B cell (primary cell): ENCODE measurements around the gene MELK. TPM values are rescaled to one million over a fixed set of nuclear protein-coding genes. Genes with fewer than 3 reads are reported as not detected.

Experiments used
- ATAC-seq: fragments of 200-7000 bp; cut with Tn5 transposase; one replicate; pipeline ENCODE4 v1.10.0; 2021; ENCODE audit warnings: low read depth, mild to moderate bottlenecking, moderate number of reproducible peaks, moderate library complexity
- CTCF ChIA-PET: fragments of 350-600 bp; sonication (Branson Sonifier 250); formaldehyde crosslinking; loops from one replicate; lab custom pipeline; 2021; ENCODE audit warnings: antibody characterized with exemption, inconsistent platforms; lab: Charles Lee
- POLR2A ChIA-PET: fragments of 350-600 bp; sonication (Branson Sonifier 250); formaldehyde crosslinking; loops from one replicate; lab custom pipeline; 2021; ENCODE audit warnings: antibody characterized with exemption; lab: Charles Lee
- DNase-seq: peaks from one replicate; pipeline ENCODE4 v3.0.0; 2013
- H2AFZ ChIP-seq: 2 replicates; pipeline ENCODE4 v1.6.1; 2012; ENCODE audit warnings: mild to moderate bottlenecking, low read depth, low read length; ENCODE audit not compliant: insufficient read depth, poor library complexity, severe bottlenecking
- H3K27ac ChIP-seq, 2 donors: 1 replicate in 1 of 2; 2 replicates in 1 of 2; pipeline ENCODE4 v1.5.1; 2012 to 2013; ENCODE audit warnings: low read length in 2 of 2, mild to moderate bottlenecking in 2 of 2, moderate library complexity in 1 of 2
- H3K27me3 ChIP-seq, 4 experiments: fragments of 200-600 bp in 1 of 4; sonication (generic) in 1 of 4; replicated peaks in 1 of 4; 1 replicate in 2 of 4; 2 replicates in 2 of 4; pipeline versions ENCODE4 v1.6.1 to v1.7.0; 2013 to 2016; ENCODE audit warnings: low read length in 3 of 4, mild to moderate bottlenecking in 2 of 4, mixed read lengths in 1 of 4, moderate library complexity in 1 of 4; ENCODE audit not compliant: insufficient read depth in 4 of 4, control insufficient read depth in 3 of 4; ENCODE audit errors: control extremely low read depth in 1 of 4
- H3K36me3 ChIP-seq, 2 experiments: replicated peaks in 1 of 2; 1 replicate in 1 of 2; 2 replicates in 1 of 2; pipeline versions ENCODE4 v1.6.1 to v1.7.1; 2013; ENCODE audit warnings: low read length in 1 of 2; ENCODE audit not compliant: insufficient read depth in 2 of 2, control insufficient read depth in 1 of 2; ENCODE audit errors: control extremely low read depth in 1 of 2, extremely low read depth in 1 of 2
- H3K4me1 ChIP-seq, 2 donors: fragments of 200-600 bp in 1 of 2; sonication (generic) in 1 of 2; 1 replicate in 1 of 2; 2 replicates in 1 of 2; pipeline versions ENCODE4 v1.5.1 to v1.6.1; 2013 to 2017; ENCODE audit warnings: low read length in 2 of 2; ENCODE audit not compliant: control insufficient read depth in 2 of 2, insufficient read depth in 2 of 2
- H3K4me2 ChIP-seq: replicated peaks from 2 replicates; pipeline ENCODE3; 2012; ENCODE audit warnings: mild to moderate bottlenecking, low read depth, low read length; ENCODE audit not compliant: poor library complexity, severe bottlenecking
- H3K4me3 ChIP-seq, 5 experiments: fragments of 200-600 bp in 1 of 5; sonication (generic) in 1 of 5; 1 replicate in 3 of 5; 2 replicates in 2 of 5; pipeline versions ENCODE4 v1.5.1 to v1.7.0; 2011 to 2016; ENCODE audit warnings: low read length in 4 of 5, mild to moderate bottlenecking in 4 of 5, low read depth in 2 of 5, control low read depth in 1 of 5, moderate library complexity in 1 of 5; ENCODE audit not compliant: insufficient read depth in 1 of 5; ENCODE audit errors: control extremely low read depth in 1 of 5, extremely low read depth in 1 of 5
- H3K79me2 ChIP-seq: fragments of 200-600 bp; sonication (generic); one replicate; pipeline ENCODE4 v1.6.0; 2016; ENCODE audit warnings: low read length; ENCODE audit not compliant: control insufficient read depth, insufficient read depth
- H3K9ac ChIP-seq: fragments of 200-600 bp; sonication (generic); 2 replicates; pipeline ENCODE4 v1.6.1; 2017; ENCODE audit warnings: mild to moderate bottlenecking, low read length, moderate library complexity
- H3K9me3 ChIP-seq, 3 donors: one replicate each; pipeline versions ENCODE4 v1.6.1 to v1.7.1; 2013; ENCODE audit warnings: low read length in 2 of 3; ENCODE audit not compliant: control insufficient read depth in 2 of 3, insufficient read depth in 1 of 3; ENCODE audit errors: control extremely low read depth in 1 of 3
- H4K20me1 ChIP-seq: 2 replicates; pipeline ENCODE4 v1.6.0; 2012; ENCODE audit warnings: mild to moderate bottlenecking, low read length; ENCODE audit not compliant: insufficient read depth, control insufficient read depth, poor library complexity, severe bottlenecking
- H3K27ac Mint-ChIP-seq: one replicate; pipeline ENCODE4 v1.8.0; 2021; ENCODE audit warnings: mixed read lengths
- H3K27me3 Mint-ChIP-seq: one replicate; pipeline ENCODE4 v1.8.0; 2021; ENCODE audit warnings: mixed read lengths
- H3K4me1 Mint-ChIP-seq: one replicate; pipeline ENCODE4 v1.8.0; 2021; ENCODE audit warnings: mixed read lengths
- H3K4me3 Mint-ChIP-seq: one replicate; pipeline ENCODE4 v1.8.0; 2021; ENCODE audit warnings: mixed read lengths
- H3K9me3 Mint-ChIP-seq: one replicate; pipeline ENCODE4 v1.8.0; 2022; ENCODE audit warnings: mixed read lengths; ENCODE audit not compliant: insufficient read depth
- CTCF ChIP-seq: fragments of 200-600 bp; IDR thresholded peaks from one replicate; pipeline ENCODE4 v1.8.0; 2022; ENCODE audit warnings: antibody characterized with exemption, mild to moderate bottlenecking
- EZH2 ChIP-seq: IDR thresholded peaks from 2 replicates; pipeline ENCODE4 v1.6.1; 2012; ENCODE audit warnings: borderline replicate concordance, low read depth, mild to moderate bottlenecking, moderate library complexity, low read length; ENCODE audit not compliant: insufficient read depth, poor library complexity, severe bottlenecking
- WGBS: methylation state at CpG from one replicate; pipeline ENCODE4 v1.1.5; 2013; ENCODE audit warnings: missing lambda C conversion rate; ENCODE audit not compliant: insufficient coverage; 5-methylcytosine and 5-hydroxymethylcytosine counted together
- intact Hi-C: fragments of 100-400 bp; cut with micrococcal nuclease; formaldehyde crosslinking; loops from one replicate; pipeline ENCODE4 v1.10.0; 2022
- polyA plus RNA-seq: library from polyadenylated mRNA; depleted of rRNA; stranded (reverse); fragments of >200 nt; gene quantifications from 2 replicates; pipeline ENCODE4 v1.2.3, GENCODE V29; 2012
- total RNA-seq, 2 donors: library from RNA; stranded (reverse); fragments of 120-200 nt in 1 of 2; gene quantifications; 1 replicate in 1 of 2; 2 replicates in 1 of 2; pipeline versions ENCODE4 v1.2.3 to v1.2.4, GENCODE V29; 2013 to 2022

MELK gene
- total and polyA plus RNA-seq, 2 donors (not counting 1 experiment from before 2014, with no cell fraction given), result 0.17 to 0.18 TPM

- CTCF ChIA-PET, result no interaction called here
- no peak for ATAC-seq
- intact Hi-C loops, result no loop called here
- Histone ChIP-seq H3K79me2 (no peaks in the 10 kb centered on the region), H3K4me1 (no peaks in the 10 kb centered on the region), H4K20me1 (no peaks in the 10 kb centered on the region), H3K27me3 (no peaks in the 10 kb centered on the region), H3K4me2 (peak overlapping the region; percentile 38), H3K27ac (no peak overlapping the region), H3K36me3 (no peaks in the 10 kb centered on the region), H3K9me3 (no peaks in the 10 kb centered on the region), H2AFZ (peak overlapping the region; percentile 56), H3K9ac (peak overlapping the region; percentile 37), H3K4me3 (no peak overlapping the region)
- TF ChIP-seq CTCF (no peak), EZH2 (no peak)
- 89% methylated on average over 1 of the region's 3 CpGs for WGBS
- peaks cover 5% of the 10 kb centered on the region for H3K4me1 Mint-ChIP-seq
- no peak for DNase-seq
- no peaks in the 10 kb centered on the region for H3K9me3 Mint-ChIP-seq
- H3K4me3 Mint-ChIP-seq, result peak overlapping the region; percentile 48
- no peak overlapping the region for H3K27ac Mint-ChIP-seq
- POLR2A ChIA-PET, result no interaction called here
- H3K27me3 Mint-ChIP-seq, result no peaks in the 10 kb centered on the region
These were observed 30.3 kb downstream of the MELK start for GRCh38 chr9:36603006-36603405.

- no peaks in the 10 kb centered on the region for H3K79me2 ChIP-seq
- CTCF ChIA-PET, result interaction anchor here (2.4 kb wide), 1 partner anchor 24 kb away, joined by 7 read pairs; no protein-coding TSS in a partner anchor
- no peaks in the 10 kb centered on the region for H3K36me3 ChIP-seq
- ATAC-seq, result no peak
- POLR2A ChIA-PET, result no interaction called here
- no peaks in the 10 kb centered on the region for H3K4me1 ChIP-seq
- H2AFZ ChIP-seq, result no peak overlapping the region
- no peak for DNase-seq
- H3K9ac ChIP-seq, result no peak overlapping the region
- Mint-ChIP-seq H3K27ac (no peak overlapping the region), H3K4me3 (no peak overlapping the region), H3K27me3 (no peaks in the 10 kb centered on the region), H3K4me1 (no peaks in the 10 kb centered on the region), H3K9me3 (no peaks in the 10 kb centered on the region)
- H4K20me1 ChIP-seq, result no peaks in the 10 kb centered on the region
- TF ChIP-seq CTCF (no peak), EZH2 (no peak)
- H3K27ac ChIP-seq, result no peak overlapping the region
- H3K4me3 ChIP-seq, result no peak overlapping the region
- no CpG with 5 or more reads among the region's 2 CpGs for WGBS
- intact Hi-C loops, result no loop called here
- H3K9me3 ChIP-seq, result no peaks in the 10 kb centered on the region
- H3K27me3 ChIP-seq, result no peaks in the 10 kb centered on the region
- no peak overlapping the region for H3K4me2 ChIP-seq
These were observed 36.6 kb downstream of the MELK start for GRCh38 chr9:36609306-36609705.
